GM12892 (cell line): ENCODE results near the gene DTNBP1. TPM values are rescaled to one million over a fixed set of nuclear protein-coding genes. Genes with fewer than 3 reads are reported as not detected.

Source experiments
- DNase-seq: peaks from one replicate; pipeline ENCODE4 v3.0.0; 2011; ENCODE audit not compliant: insufficient read length
- FAIRE-seq: peaks from 2 replicates; lab custom pipeline; 2011; peaks lifted over from hg19 to GRCh38; lab: Jason Lieb, UNC
- POLR2A ChIP-seq: IDR thresholded peaks from 2 replicates; pipeline ENCODE4 v1.6.1; 2011; ENCODE audit warnings: low read depth, low read length, control low read depth
- POLR2AphosphoS5 ChIP-seq: IDR thresholded peaks from 2 replicates; pipeline ENCODE4 v1.6.1; 2011; ENCODE audit warnings: low read depth, low read length, control low read depth
- TAF1 ChIP-seq: IDR thresholded peaks from 2 replicates; pipeline ENCODE4 v1.6.1; 2011; ENCODE audit warnings: low read depth, mild to moderate bottlenecking, control low read depth, low read length, borderline replicate concordance
- polyA plus RNA-seq: library from polyadenylated mRNA; unstranded; fragments of >200 nt; gene quantifications from one replicate; pipeline ENCODE4 v1.2.1, GENCODE V29; 2012; ENCODE audit warnings: missing spikeins, inconsistent platforms; ENCODE audit not compliant: missing spikeins

The DTNBP1 gene
- 15.2 TPM for polyA plus RNA-seq

GRCh38 chr6:15662326-15663129 is at the start of gene DTNBP1:
TSS of gene DTNBP1 (minus strand) at chr6:15663028. CDS start at chr6:15662869, 159 bp downstream.
- FAIRE-seq (peak; percentile 92), DNase-seq (peak; percentile 80)
- TF ChIP-seq POLR2AphosphoS5: peak; percentile 60; the same call in 1 of the 2 replicates
- TF ChIP-seq POLR2A: no peak; the same call in 1 of the 2 replicates
- 0 out of 2 replicates have a peak, but pooled peaks have one; percentile 10 for TF ChIP-seq TAF1

DNA sequence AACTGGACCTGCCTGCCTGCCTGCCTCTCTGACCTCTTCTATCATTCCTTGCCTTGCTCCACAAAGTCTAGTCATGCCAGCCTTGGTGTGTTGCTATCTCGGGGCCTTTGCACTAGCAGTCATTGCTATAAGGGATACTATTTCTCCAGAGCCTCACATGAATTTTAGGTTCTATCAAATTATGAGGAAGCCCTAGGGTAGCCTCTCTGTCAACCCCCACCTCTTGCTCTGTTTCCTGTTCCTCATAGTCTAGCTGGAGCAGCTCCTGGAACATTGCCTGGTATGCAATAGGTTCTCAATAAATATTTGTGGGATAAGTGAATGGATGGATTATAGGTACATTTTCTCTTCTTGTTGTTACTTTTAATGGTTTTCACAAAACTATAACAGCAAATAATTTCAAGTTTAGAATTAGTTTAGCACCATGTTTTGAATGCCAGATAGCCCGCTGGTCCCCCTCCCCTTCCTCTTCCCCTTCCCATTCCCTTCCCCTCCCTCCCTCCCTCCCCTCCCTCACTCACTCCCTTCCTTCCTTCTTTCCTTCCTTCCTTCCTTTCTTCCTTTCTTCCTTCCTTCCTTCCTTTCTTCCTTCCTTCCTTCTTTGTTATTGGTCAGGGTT is 46.9 kb upstream of the DTNBP1 start:
- TF ChIP-seq TAF1 (no peak), POLR2A (no peak), POLR2AphosphoS5 (no peak)
- FAIRE-seq: no peak
- DNase-seq: no peak

DNA sequence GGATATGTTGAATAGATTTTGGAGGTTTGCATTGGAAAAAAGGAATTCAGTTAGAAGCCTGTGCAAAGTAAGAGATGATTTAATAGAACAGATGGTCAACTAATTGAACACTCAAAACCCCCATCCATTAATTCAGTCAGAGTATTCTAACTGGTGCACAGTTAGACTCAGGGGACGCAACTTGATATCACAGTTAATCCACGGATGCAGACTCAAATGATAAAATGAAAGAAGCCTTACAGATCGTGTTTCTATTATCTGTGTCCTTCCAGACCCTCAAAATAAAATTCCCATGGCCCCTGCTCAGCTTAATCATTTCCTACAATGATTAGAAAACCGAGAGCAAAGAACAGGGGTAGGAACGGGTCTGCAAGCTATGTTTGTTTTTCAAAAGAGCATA is 45.4 kb upstream of the DTNBP1 start:
- TF ChIP-seq POLR2A: no peak
- no peak for TF ChIP-seq POLR2AphosphoS5
- TF ChIP-seq TAF1: no peak
- FAIRE-seq (no peak), DNase-seq (no peak)

- no peak for TF ChIP-seq POLR2AphosphoS5
- no peak for TF ChIP-seq POLR2A
- TF ChIP-seq TAF1: no peak
- no peak for DNase-seq
- no peak for FAIRE-seq
Observed at GRCh38 chr6:15705981-15706380, 43.2 kb upstream of the DTNBP1 start.

DNA sequence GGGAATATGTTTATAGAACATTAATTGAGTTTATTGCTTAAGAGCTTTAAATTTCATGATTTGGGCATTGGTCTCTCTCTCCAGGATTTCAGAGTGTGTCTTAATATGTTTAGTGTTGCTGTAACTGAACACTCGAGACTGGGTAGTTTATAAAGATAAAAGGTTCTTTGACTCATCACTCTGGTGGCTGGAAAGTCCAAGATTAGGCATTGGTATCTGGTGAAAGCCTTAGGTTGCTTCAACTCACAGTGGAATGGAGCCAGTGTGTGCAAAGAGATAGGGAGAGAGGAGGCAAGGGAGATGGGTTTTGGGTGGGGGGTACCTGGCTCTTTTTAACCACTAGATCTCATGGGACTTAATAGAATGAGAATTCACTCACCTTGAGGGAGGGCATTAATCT is 35.6 kb upstream of the DTNBP1 start:
- DNase-seq (no peak), FAIRE-seq (no peak)
- TF ChIP-seq POLR2A (no peak), TAF1 (no peak), POLR2AphosphoS5 (no peak)

- DNase-seq (no peak), FAIRE-seq (peak; percentile 36)
- TF ChIP-seq POLR2AphosphoS5: no peak
- no peak for TF ChIP-seq TAF1
- TF ChIP-seq POLR2A: no peak
Observed at GRCh38 chr6:15697895-15698294, 35.1 kb upstream of the DTNBP1 start.

DNA sequence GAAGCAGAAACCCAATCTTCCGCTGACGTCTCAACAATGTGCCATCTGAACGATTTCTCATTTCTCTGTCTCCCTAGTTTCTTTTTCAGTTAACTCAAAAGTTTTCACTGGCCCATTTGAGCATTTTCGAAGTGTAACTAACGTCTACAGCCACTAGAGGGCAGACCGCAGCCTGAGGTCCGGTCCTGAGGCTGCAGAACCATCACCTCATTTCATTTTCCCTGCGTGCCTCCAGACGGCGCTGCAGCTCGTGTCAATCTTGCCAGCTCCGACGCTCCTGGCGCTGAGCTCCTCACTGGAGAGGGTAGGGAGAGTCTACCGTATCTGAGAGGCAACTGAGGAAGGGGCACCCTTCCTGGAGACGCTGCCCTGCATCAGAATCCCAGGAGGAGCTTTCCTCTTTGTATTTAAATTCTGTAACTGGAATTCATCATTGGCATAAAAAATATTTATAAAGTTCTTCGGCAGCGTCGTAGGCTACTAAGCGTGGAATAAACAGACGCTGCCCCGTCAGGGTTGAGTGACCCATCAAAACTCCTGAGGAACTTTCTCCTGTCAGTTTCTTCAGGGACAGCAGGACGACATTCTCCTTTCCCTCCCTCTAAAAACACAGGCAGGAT is 28.5 kb upstream of the DTNBP1 start:
- no peak for TF ChIP-seq TAF1
- TF ChIP-seq POLR2AphosphoS5: no peak
- TF ChIP-seq POLR2A: no peak
- FAIRE-seq: peak; percentile 92

DNA sequence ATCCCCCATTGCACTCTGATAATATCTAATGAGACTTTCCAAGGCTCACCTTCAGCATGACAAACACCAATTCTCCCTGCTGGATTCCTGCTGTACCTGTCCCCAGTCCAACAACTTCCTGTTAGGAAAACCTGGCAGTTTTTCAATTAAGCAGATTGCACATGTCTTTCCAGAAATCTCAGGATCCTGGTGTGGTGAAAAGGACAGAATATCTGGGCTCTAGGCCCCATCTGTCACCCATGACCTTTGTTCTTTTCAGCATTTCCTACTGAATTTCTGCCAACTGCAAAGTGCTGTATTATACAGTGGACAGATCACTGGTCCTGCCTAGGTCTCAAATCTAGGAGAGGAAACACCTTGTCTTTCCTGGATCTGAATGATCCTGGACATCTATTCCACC is 27.7 kb upstream of the DTNBP1 start:
- TF ChIP-seq POLR2A (no peak), TAF1 (no peak)
- FAIRE-seq (no peak), DNase-seq (no peak)

More for the DNA sequence above, 28.5 kb upstream of the DTNBP1 start:
- DNase-seq: peak; percentile 69

- DNase-seq: no peak
- TF ChIP-seq POLR2AphosphoS5: no peak
- TF ChIP-seq TAF1: no peak
- no peak for TF ChIP-seq POLR2A
- FAIRE-seq: no peak
Observed at GRCh38 chr6:15689586-15690482, 27.0 kb upstream of the DTNBP1 start.

DNA sequence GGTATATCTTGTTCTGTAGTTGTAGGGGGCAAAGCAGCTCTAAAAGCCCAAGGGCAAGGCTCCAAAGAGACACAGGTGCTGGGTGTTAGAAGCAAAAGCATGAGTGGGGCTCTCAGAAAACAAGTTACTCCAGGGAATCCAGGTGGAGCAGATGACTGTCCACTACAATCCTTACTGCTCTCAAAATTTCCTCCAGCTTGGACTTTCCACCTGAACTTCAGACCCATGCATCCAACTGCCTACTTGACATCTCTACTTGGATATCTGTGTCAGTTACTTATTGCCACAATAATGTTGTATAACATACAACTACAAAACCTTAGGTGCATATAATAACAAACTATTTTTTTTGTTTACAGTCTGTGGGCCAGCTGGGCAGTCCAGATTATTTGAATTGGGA is 22.8 kb upstream of the DTNBP1 start:
- TF ChIP-seq POLR2A (no peak), TAF1 (no peak), POLR2AphosphoS5 (no peak)
- FAIRE-seq: no peak
- DNase-seq: no peak
